Stromal cell of bone marrow (primary cell): ENCODE data around the gene DAB2IP.

Experiments used
- DNase-seq: peaks from one replicate; pipeline ENCODE4 v3.0.0-alpha.2; 2012; ENCODE audit warnings: low read depth

DAB2IP gene

GRCh38 chr9:121703014-121703734, 51.7 kb downstream of the DAB2IP start:
- DNase-seq: no peak

GRCh38 chr9:121704281-121704680, 52.8 kb downstream of the DAB2IP start:
- no peak for DNase-seq

GRCh38 chr9:121706149-121706750, 54.8 kb downstream of the DAB2IP start:
- no peak for DNase-seq

- DNase-seq: no peak
Measured at GRCh38 chr9:121707477-121708424, 56.3 kb downstream of the DAB2IP start.

- DNase-seq: no peak
Measured at GRCh38 chr9:121708768-121709488, 57.5 kb downstream of the DAB2IP start.

- no peak for DNase-seq
Measured at GRCh38 chr9:121709798-121710197, 58.4 kb downstream of the DAB2IP start.

- no peak for DNase-seq
Measured at GRCh38 chr9:121711281-121711680, 59.8 kb downstream of the DAB2IP start.

- DNase-seq: no peak
Measured at GRCh38 chr9:121711797-121712196, 60.4 kb downstream of the DAB2IP start.

- DNase-seq: no peak
Measured at GRCh38 chr9:121713400-121714070, 62.1 kb downstream of the DAB2IP start.

GRCh38 chr9:121714075-121714705, 62.8 kb downstream of the DAB2IP start:
- no peak for DNase-seq

- no peak for DNase-seq
Measured at GRCh38 chr9:121714873-121715272, 63.4 kb downstream of the DAB2IP start.

- DNase-seq: no peak
Measured at GRCh38 chr9:121717141-121717991, 65.9 kb downstream of the DAB2IP start.

- no peak for DNase-seq
Measured at GRCh38 chr9:121718084-121718483, 66.7 kb downstream of the DAB2IP start.

- DNase-seq: no peak
Measured at GRCh38 chr9:121718501-121718900, 67.1 kb downstream of the DAB2IP start.

- no peak for DNase-seq
Measured at GRCh38 chr9:121720311-121721057, 69.0 kb downstream of the DAB2IP start.

- no peak for DNase-seq
Measured at GRCh38 chr9:121721058-121721350, 69.6 kb downstream of the DAB2IP start.

- no peak for DNase-seq
Measured at GRCh38 chr9:121721770-121722169, 70.3 kb downstream of the DAB2IP start.

GRCh38 chr9:121725008-121725775, 73.8 kb downstream of the DAB2IP start:
- peak; percentile 96 for DNase-seq
